ACHN (cell line): Measurements from ENCODE around the gene TNNT1.

ENCODE experiments used
- DNase-seq: peaks from one replicate; pipeline ENCODE4 v3.0.0-alpha.2; 2015
- in situ Hi-C: cut with HindIII; loops from 2 replicates; pipeline ENCODE4 v1.10.0; 2017; ENCODE audit warnings: low sequenced_read_pairs, low pct_ligation_motif_present, low pct_unique_long_range_greater_than_20kb

The TNNT1 gene

DNA sequence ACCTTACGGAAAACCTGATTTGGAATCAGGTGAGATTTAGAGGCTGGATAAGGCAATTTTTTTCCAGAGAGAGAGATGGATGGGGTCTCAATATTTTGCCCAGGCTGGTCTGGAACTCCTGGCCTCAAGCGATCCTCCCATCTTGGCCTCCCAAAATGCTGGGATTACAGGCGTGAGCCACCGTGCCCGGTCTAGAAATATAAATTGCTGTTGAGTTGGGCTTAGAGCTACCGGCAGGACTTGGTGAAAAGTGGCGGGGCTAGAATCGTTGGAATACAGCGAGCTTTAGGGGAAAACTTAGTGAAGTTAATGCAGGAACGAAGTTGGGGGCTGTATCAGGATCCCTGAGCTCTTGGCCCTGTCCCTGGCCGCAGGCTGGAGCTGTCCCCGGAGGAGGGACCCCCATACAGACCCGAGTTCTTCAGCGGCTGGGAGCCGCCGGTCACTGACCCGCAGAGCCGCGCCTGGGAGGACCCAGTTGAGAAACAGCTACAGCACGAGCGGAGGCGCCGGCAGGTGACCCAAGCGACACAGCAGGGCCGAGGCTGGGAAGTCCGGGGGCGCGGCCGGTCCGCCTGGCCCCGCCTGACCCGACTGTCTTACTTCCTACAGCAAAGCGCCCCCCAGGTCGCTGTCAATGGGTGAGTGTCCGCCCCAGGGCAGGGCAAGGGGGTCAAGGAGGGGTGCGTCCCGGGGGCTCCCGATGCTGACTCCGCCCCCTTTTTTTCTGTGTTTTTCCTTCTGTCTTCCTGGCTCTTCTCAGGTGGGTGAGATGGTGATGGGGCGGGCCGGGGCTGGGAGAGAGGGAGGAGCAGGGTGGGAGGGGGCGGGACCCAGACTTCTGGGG is 65.8 kb downstream of the TNNT1 start:
- in situ Hi-C loops: no loop called here
- DNase-seq: no peak
